GM12873 (cell line): ENCODE data around the gene ILKAP.

Experiments used
- CTCF ChIP-seq: IDR thresholded peaks from 2 replicates; pipeline ENCODE4 v1.5.1; 2012; ENCODE audit warnings: low read depth, mild to moderate bottlenecking, moderate library complexity, low read length, control low read depth; ENCODE audit not compliant: insufficient read depth; ENCODE audit errors: missing control alignments

Gene ILKAP

GRCh38 chr2:238227587-238228032 is 24.1 kb upstream of the ILKAP start:
- TF ChIP-seq CTCF, result no peak

GRCh38 chr2:238226698-238227586 is 23.4 kb upstream of the ILKAP start:
- no peak for TF ChIP-seq CTCF

- TF ChIP-seq CTCF, result no peak
Measured at GRCh38 chr2:238225911-238226697, 22.6 kb upstream of the ILKAP start.

GRCh38 chr2:238225121-238225520 is 21.6 kb upstream of the ILKAP start:
- TF ChIP-seq CTCF, result no peak

GRCh38 chr2:238224356-238225035 is 21.0 kb upstream of the ILKAP start:
- no peak for TF ChIP-seq CTCF

- no peak for TF ChIP-seq CTCF
Measured at GRCh38 chr2:238220892-238221521, 17.5 kb upstream of the ILKAP start.
